ENCODE data around the gene HELZ2. TPM values are rescaled to one million over a fixed set of nuclear protein-coding genes. Genes with fewer than 3 reads are reported as not detected.

The HELZ2 gene
- total RNA-seq, 1 donor from 2014 or later: 188 TPM

GRCh38 chr20:63540417-63541186 lies 33.4 kb downstream of the HELZ2 start:
- Histone ChIP-seq H3K36me3 (ENCODE audit: insufficient read depth, low read length) (no peaks in the 10 kb centered on the region), H4K20me1 (ENCODE audit: insufficient read depth, low read length) (no peaks in the 10 kb centered on the region), H2AFZ (ENCODE audit: low read depth, low read length) (no peak overlapping the region), H3K9ac (ENCODE audit: low read length) (no peak overlapping the region), H3K4me2 (ENCODE audit: low read length) (peak overlapping the region; percentile 5), H3K27ac (ENCODE audit: low read depth, low read length) (no peak overlapping the region), H3K79me2 (ENCODE audit: insufficient read depth, low read length) (no peaks in the 10 kb centered on the region), H3K4me3 (ENCODE audit: insufficient read depth, low read depth, low read length) (no peak overlapping the region), H3K9me3 (ENCODE audit: insufficient read depth, low read depth, low read length) (no peaks in the 10 kb centered on the region), H3K27me3 (ENCODE audit: insufficient read depth, low read length) (no peaks in the 10 kb centered on the region), H3K4me1 (ENCODE audit: insufficient read depth, low read length) (peaks cover 8% of the 10 kb centered on the region)
- FAIRE-seq (no peak), DNase-seq (ENCODE audit: low read depth) (no peak)
- TF ChIP-seq EZH2 (IDR thresholded peaks at IDR 0.05; ENCODE audit: insufficient read depth, low read length): no peak
- no peak for TF ChIP-seq CTCF (IDR thresholded peaks at IDR 0.05; ENCODE audit: insufficient read depth, low read depth, low read length)
- Mint-ChIP-seq H3K4me3 (ENCODE audit: unreplicated experiment) (no peak overlapping the region), H3K27ac (ENCODE audit: unreplicated experiment) (no peak overlapping the region), H3K9me3 (ENCODE audit: unreplicated experiment) (no peaks in the 10 kb centered on the region), H3K27me3 (ENCODE audit: low read depth, unreplicated experiment) (peaks cover 4% of the 10 kb centered on the region), H3K36me3 (ENCODE audit: low read depth, unreplicated experiment) (peaks cover 2% of the 10 kb centered on the region), H3K4me1 (ENCODE audit: low read depth, unreplicated experiment) (peaks cover 3% of the 10 kb centered on the region)

- Histone ChIP-seq H3K27me3 (ENCODE audit: insufficient read depth, low read length) (no peaks in the 10 kb centered on the region), H3K79me2 (ENCODE audit: insufficient read depth, low read length) (no peaks in the 10 kb centered on the region), H3K9ac (ENCODE audit: low read length) (no peak overlapping the region), H3K27ac (ENCODE audit: low read depth, low read length) (no peak overlapping the region), H3K36me3 (ENCODE audit: insufficient read depth, low read length) (no peaks in the 10 kb centered on the region), H2AFZ (ENCODE audit: low read depth, low read length) (no peak overlapping the region), H4K20me1 (ENCODE audit: insufficient read depth, low read length) (no peaks in the 10 kb centered on the region), H3K4me1 (ENCODE audit: insufficient read depth, low read length) (peaks cover 8% of the 10 kb centered on the region), H3K9me3 (ENCODE audit: insufficient read depth, low read depth, low read length) (no peaks in the 10 kb centered on the region), H3K4me3 (ENCODE audit: insufficient read depth, low read depth, low read length) (no peak overlapping the region), H3K4me2 (ENCODE audit: low read length) (no peak overlapping the region)
- Mint-ChIP-seq H3K4me3 (ENCODE audit: unreplicated experiment) (no peak overlapping the region), H3K9me3 (ENCODE audit: unreplicated experiment) (no peaks in the 10 kb centered on the region), H3K27ac (ENCODE audit: unreplicated experiment) (no peak overlapping the region), H3K4me1 (ENCODE audit: low read depth, unreplicated experiment) (peaks cover 2% of the 10 kb centered on the region), H3K27me3 (ENCODE audit: low read depth, unreplicated experiment) (peaks cover 4% of the 10 kb centered on the region), H3K36me3 (ENCODE audit: low read depth, unreplicated experiment) (peaks cover 2% of the 10 kb centered on the region)
- no peak for FAIRE-seq
- TF ChIP-seq CTCF (IDR thresholded peaks at IDR 0.05; ENCODE audit: insufficient read depth, low read depth, low read length) (no peak), EZH2 (IDR thresholded peaks at IDR 0.05; ENCODE audit: insufficient read depth, low read length) (no peak)
- no peak for DNase-seq (ENCODE audit: low read depth)
Observed at GRCh38 chr20:63539441-63540370, 34.3 kb downstream of the HELZ2 start.
